K562 (cell line): Measurements from ENCODE around the gene NTM. TPM values are rescaled to one million over a fixed set of nuclear protein-coding genes. Genes with fewer than 3 reads are reported as not detected.

Source experiments
- ATAC-seq: fragments of 200-7000 bp; cut with Tn5 transposase; 3 replicates; pipeline ENCODE4 v1.9.1; 2020; ENCODE audit warnings: moderate library complexity
- BruUV-seq: library from RNA; stranded (reverse); fragments of 400-500 nt; replicated peaks from 2 replicates; lab custom pipeline; 2021; lab: Mats Ljungman, UMichigan
- CTCF ChIA-PET: fragments of 300-600 bp; formaldehyde crosslinking; extraction: SDS; loops from one replicate; lab custom pipeline; 2021; ENCODE audit warnings: low intra/inter-chr PET ratio; lab: Yijun Ruan, JAX
- POLR2A ChIA-PET: fragments of 300-600, 350-650 bp; sonication (Branson Sonifier 250); formaldehyde crosslinking; extraction: SDS; loops from one replicate; lab custom pipeline; 2021; ENCODE audit warnings: antibody characterized with exemption, inconsistent platforms; lab: Yijun Ruan, JAX
- DNase-seq, 4 experiments: peaks; one replicate each; pipeline versions ENCODE4 v3.0.0 to v3.0.0-alpha.2; 2011 to 2018; ENCODE audit warnings: low spot score in 3 of 4, mixed read lengths in 3 of 4; ENCODE audit errors: extremely low read depth in 1 of 4
- FAIRE-seq: peaks from 2 replicates; lab custom pipeline; 2011; peaks lifted over from hg19 to GRCh38; lab: Jason Lieb, UNC
- H2AFZ ChIP-seq: 2 replicates; pipeline ENCODE4 v1.6.0; 2011; ENCODE audit warnings: low read depth, low read length, control low read depth, inconsistent platforms
- H3K27ac ChIP-seq: fragments of 200-600 bp; 3 replicates; pipeline ENCODE4 v1.8.0; 2011; ENCODE audit warnings: low read depth, mild to moderate bottlenecking, control low read depth, inconsistent platforms, low read length, moderate library complexity, mixed read lengths; ENCODE audit errors: extremely low read depth
- H3K27me3 ChIP-seq, 2 experiments: fragments of 300-600 bp in 1 of 2; 2 replicates in 1 of 2; 3 replicates in 1 of 2; pipeline versions ENCODE4 v1.6.0 to v1.8.0; 2011; ENCODE audit warnings: inconsistent platforms in 2 of 2, low read length in 2 of 2, mild to moderate bottlenecking in 1 of 2, mixed read lengths in 1 of 2, moderate library complexity in 1 of 2; ENCODE audit not compliant: control insufficient read depth in 2 of 2, insufficient read depth in 2 of 2
- H3K36me3 ChIP-seq: fragments of 300-600 bp; 3 replicates; pipeline ENCODE4 v1.8.0; 2011; ENCODE audit warnings: mild to moderate bottlenecking, low read length, inconsistent platforms; ENCODE audit not compliant: control insufficient read depth, insufficient read depth
- H3K4me1 ChIP-seq, 2 experiments: fragments of 200-600 bp in 1 of 2; replicated peaks in 1 of 2; 2 replicates in 1 of 2; 3 replicates in 1 of 2; pipeline versions ENCODE4 v1.5.1 to v1.8.0; 2011; ENCODE audit warnings: inconsistent platforms in 2 of 2, low read length in 2 of 2, mild to moderate bottlenecking in 1 of 2, mixed read lengths in 1 of 2, moderate library complexity in 1 of 2; ENCODE audit not compliant: control insufficient read depth in 2 of 2, insufficient read depth in 2 of 2
- H3K4me2 ChIP-seq: 2 replicates; pipeline ENCODE4 v1.6.1; 2011; ENCODE audit warnings: low read length, control low read depth, inconsistent platforms, mixed read lengths; ENCODE audit not compliant: insufficient read depth
- H3K4me3 ChIP-seq: fragments of 200-600 bp; sonication (generic), shearing (Covaris generic); 2 replicates; pipeline ENCODE4 v1.5.1; 2016; ENCODE audit warnings: control low read depth, inconsistent platforms
- H3K79me2 ChIP-seq: fragments of 200-600 bp; 3 replicates; pipeline ENCODE4 v1.8.0; 2011; ENCODE audit warnings: low read length, inconsistent platforms; ENCODE audit not compliant: control insufficient read depth, insufficient read depth
- H3K9ac ChIP-seq, 2 experiments: 2 replicates each; pipeline versions ENCODE4 v1.6.0 to v1.6.1; 2011; ENCODE audit warnings: low read depth in 2 of 2, low read length in 2 of 2, control low read depth in 1 of 2, inconsistent platforms in 1 of 2, mild to moderate bottlenecking in 1 of 2, mixed read lengths in 1 of 2; ENCODE audit not compliant: insufficient read depth in 1 of 2
- H3K9me1 ChIP-seq: one replicate; pipeline ENCODE4 v1.6.0; 2011; ENCODE audit warnings: inconsistent platforms, mild to moderate bottlenecking, low read length, moderate library complexity; ENCODE audit not compliant: control insufficient read depth, insufficient read depth
- H3K9me3 ChIP-seq: replicated peaks from 2 replicates; pipeline ENCODE4 v1.5.1; 2011; ENCODE audit warnings: low read depth, low read length, inconsistent platforms; ENCODE audit not compliant: control insufficient read depth, insufficient read depth
- H4K20me1 ChIP-seq: replicated peaks from 2 replicates; pipeline ENCODE4 v1.6.1; 2011; ENCODE audit warnings: low read length, inconsistent platforms, mixed read lengths; ENCODE audit not compliant: control insufficient read depth, insufficient read depth
- CBX5 ChIP-seq: IDR thresholded peaks from 2 replicates; pipeline ENCODE4 v1.6.1; 2014; ENCODE audit warnings: low read depth, borderline replicate concordance
- CHD1 ChIP-seq: fragments of 200-600 bp; sonication (generic); IDR thresholded peaks from one replicate; pipeline ENCODE4 v1.6.1; 2012; ENCODE audit warnings: mild to moderate bottlenecking, moderate library complexity, low read length, inconsistent platforms
- HNRNPK ChIP-seq: fragments of 200-400 bp; formaldehyde crosslinking; IDR thresholded peaks from one replicate; pipeline ENCODE4 v1.6.1; 2018; ENCODE audit warnings: mild to moderate bottlenecking, low read depth, low read length; ENCODE audit not compliant: poor library complexity, severe bottlenecking
- ILK ChIP-seq: fragments of 450-650 bp; IDR thresholded peaks from 2 replicates; pipeline ENCODE4 v1.6.1; 2016; ENCODE audit warnings: missing genetic modification characterization, low read depth, mild to moderate bottlenecking, missing compliant biosample characterization, moderate library complexity, borderline replicate concordance
- KAT2B ChIP-seq: IDR thresholded peaks from one replicate; pipeline ENCODE4 v1.6.1; 2012; ENCODE audit warnings: low read depth, mild to moderate bottlenecking, control low read depth, inconsistent platforms, low read length, moderate library complexity
- MED1 ChIP-seq: sonication (generic); formaldehyde crosslinking; IDR thresholded peaks from 2 replicates; pipeline ENCODE4 v1.8.1; 2023; ENCODE audit warnings: missing genetic modification reagents, borderline replicate concordance
- ZNF165 ChIP-seq: fragments of 250-450 bp; sonication (Bioruptor Pico); IDR thresholded peaks from 2 replicates; pipeline ENCODE4 v1.4.0; 2020; ENCODE audit warnings: borderline replicate concordance
- ZNF584 ChIP-seq: fragments of 200-800 bp; sonication (Bioruptor generic); IDR thresholded peaks from 2 replicates; pipeline ENCODE4 v1.6.1; 2016; ENCODE audit warnings: low read depth, mild to moderate bottlenecking, missing genetic modification characterization, missing compliant biosample characterization
- ZNF699 ChIP-seq: fragments of 250-450 bp; sonication (Bioruptor Pico); IDR thresholded peaks from 2 replicates; pipeline ENCODE4 v1.8.0; 2021; ENCODE audit warnings: mild to moderate bottlenecking, moderate library complexity; ENCODE audit not compliant: insufficient replicate concordance
- WGBS: fragments of 100-300 bp; shearing (Covaris generic); methylation state at CpG from one replicate; pipeline ENCODE4 v1.1.6; 2016; ENCODE audit warnings: low coverage, mixed read lengths; ENCODE audit not compliant: insufficient coverage; ENCODE audit errors: missing lambda C conversion rate; 5-methylcytosine and 5-hydroxymethylcytosine counted together
- in situ Hi-C: fragments of 300-500 bp; cut with MboI; formaldehyde crosslinking; loops from 4 replicates; pipeline ENCODE4 v1.15.0; 2018; ENCODE audit warnings: inconsistent platforms, mixed read lengths
- intact Hi-C: fragments of 100-400 bp; cut with micrococcal nuclease; formaldehyde crosslinking; loops from 2 replicates; pipeline ENCODE4 v1.14.2; 2022
- polyA plus RNA-seq, 8 experiments: library from polyadenylated mRNA; depleted of rRNA in 4 of 8; stranded (reverse) in 5 of 8; unstranded in 3 of 8; fragments of >200 nt; fragmentation: Nextera tagmentation in 2 of 8; fragmentation: Illumina TruSeq in 1 of 8; extraction: Ambion mirVana in 2 of 8; extraction: Trizol in 1 of 8; gene quantifications; 2 replicates each; pipeline versions ENCODE4 v1.2.1 to v1.2.3, GENCODE V29; 2011 to 2014; ENCODE audit warnings: inconsistent platforms in 1 of 8, missing spikeins in 1 of 8
- total RNA-seq, 7 experiments: library from RNA; depleted of rRNA in 6 of 7; stranded (reverse); fragments of >200 nt in 6 of 7; fragmentation: Illumina TruSeq in 2 of 7; extraction: Trizol in 2 of 7; gene quantifications; 2 replicates each; pipeline versions ENCODE4 v1.2.1 to v1.2.3, GENCODE V29; 2011 to 2021; ENCODE audit warnings: low replicate concordance in 1 of 7
- TF ChIP-seq, protein P1 (sequence below): conservative IDR thresholded peaks from 2 replicates; pipeline ENCODE4 v1.6.1; 2011; ENCODE audit warnings: low read depth, mild to moderate bottlenecking, low read length; ENCODE audit not compliant: control insufficient read depth
- TF ChIP-seq, protein P2 (sequence below): sonication (generic); formaldehyde crosslinking; IDR thresholded peaks from 2 replicates; pipeline ENCODE4 v1.8.1; 2022; ENCODE audit warnings: missing genetic modification reagents
- TF ChIP-seq, protein P3 (sequence below): fragments of 250-450 bp; sonication (Bioruptor Pico); IDR thresholded peaks from 2 replicates; pipeline ENCODE4 v1.9.0; 2021; ENCODE audit warnings: mild to moderate bottlenecking
- TF ChIP-seq, protein P4 (sequence below): fragments of 450-650 bp; IDR thresholded peaks from 2 replicates; pipeline ENCODE4 v1.6.1; 2018; ENCODE audit not compliant: partially characterized antibody

Gene NTM
- total and polyA plus RNA-seq, 9 of the 15 experiments (the other 6 are each of a cell fraction or from before 2014, with no cell fraction given) = not detected

DNA sequence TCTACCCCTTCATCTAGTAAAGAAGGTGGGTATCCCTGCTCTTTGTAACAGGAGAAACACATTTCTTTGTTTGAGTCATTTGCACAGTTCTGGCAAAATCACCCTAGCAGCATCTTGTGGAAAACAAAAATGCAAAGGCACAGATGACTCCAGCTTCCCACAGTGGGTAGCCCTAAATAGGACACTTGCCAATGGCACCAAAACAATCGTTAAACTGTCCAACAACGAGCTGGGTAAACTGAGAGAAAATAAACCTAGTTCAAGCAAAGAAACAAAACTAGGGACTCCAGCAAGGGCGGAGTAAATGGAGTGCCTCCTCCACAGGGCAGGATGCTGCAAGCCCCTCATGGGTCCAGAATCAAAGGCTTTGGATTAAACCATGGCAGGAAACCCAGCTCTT, 239.5 kb downstream of the NTM start:
- TF ChIP-seq MED1 (CRISPR knock-in tag) (no peak), ILK (tag) (no peak), CBX5 (no peak), KAT2B (no peak), ZNF584 (CRISPR knock-in tag) (no peak), HNRNPK (no peak), ZNF699 (CRISPR knock-in tag) (no peak), CHD1 (no peak), ZNF165 (CRISPR knock-in tag) (no peak)
- TF ChIP-seq, protein P1, sequence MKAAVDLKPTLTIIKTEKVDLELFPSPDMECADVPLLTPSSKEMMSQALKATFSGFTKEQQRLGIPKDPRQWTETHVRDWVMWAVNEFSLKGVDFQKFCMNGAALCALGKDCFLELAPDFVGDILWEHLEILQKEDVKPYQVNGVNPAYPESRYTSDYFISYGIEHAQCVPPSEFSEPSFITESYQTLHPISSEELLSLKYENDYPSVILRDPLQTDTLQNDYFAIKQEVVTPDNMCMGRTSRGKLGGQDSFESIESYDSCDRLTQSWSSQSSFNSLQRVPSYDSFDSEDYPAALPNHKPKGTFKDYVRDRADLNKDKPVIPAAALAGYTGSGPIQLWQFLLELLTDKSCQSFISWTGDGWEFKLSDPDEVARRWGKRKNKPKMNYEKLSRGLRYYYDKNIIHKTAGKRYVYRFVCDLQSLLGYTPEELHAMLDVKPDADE = no peak
- TF ChIP-seq, protein P2, sequence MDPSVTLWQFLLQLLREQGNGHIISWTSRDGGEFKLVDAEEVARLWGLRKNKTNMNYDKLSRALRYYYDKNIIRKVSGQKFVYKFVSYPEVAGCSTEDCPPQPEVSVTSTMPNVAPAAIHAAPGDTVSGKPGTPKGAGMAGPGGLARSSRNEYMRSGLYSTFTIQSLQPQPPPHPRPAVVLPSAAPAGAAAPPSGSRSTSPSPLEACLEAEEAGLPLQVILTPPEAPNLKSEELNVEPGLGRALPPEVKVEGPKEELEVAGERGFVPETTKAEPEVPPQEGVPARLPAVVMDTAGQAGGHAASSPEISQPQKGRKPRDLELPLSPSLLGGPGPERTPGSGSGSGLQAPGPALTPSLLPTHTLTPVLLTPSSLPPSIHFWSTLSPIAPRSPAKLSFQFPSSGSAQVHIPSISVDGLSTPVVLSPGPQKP (CRISPR knock-in tag) = no peak
- TF ChIP-seq, protein P3, sequence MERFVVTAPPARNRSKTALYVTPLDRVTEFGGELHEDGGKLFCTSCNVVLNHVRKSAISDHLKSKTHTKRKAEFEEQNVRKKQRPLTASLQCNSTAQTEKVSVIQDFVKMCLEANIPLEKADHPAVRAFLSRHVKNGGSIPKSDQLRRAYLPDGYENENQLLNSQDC (CRISPR knock-in tag) = no peak
- TF ChIP-seq, protein P4, sequence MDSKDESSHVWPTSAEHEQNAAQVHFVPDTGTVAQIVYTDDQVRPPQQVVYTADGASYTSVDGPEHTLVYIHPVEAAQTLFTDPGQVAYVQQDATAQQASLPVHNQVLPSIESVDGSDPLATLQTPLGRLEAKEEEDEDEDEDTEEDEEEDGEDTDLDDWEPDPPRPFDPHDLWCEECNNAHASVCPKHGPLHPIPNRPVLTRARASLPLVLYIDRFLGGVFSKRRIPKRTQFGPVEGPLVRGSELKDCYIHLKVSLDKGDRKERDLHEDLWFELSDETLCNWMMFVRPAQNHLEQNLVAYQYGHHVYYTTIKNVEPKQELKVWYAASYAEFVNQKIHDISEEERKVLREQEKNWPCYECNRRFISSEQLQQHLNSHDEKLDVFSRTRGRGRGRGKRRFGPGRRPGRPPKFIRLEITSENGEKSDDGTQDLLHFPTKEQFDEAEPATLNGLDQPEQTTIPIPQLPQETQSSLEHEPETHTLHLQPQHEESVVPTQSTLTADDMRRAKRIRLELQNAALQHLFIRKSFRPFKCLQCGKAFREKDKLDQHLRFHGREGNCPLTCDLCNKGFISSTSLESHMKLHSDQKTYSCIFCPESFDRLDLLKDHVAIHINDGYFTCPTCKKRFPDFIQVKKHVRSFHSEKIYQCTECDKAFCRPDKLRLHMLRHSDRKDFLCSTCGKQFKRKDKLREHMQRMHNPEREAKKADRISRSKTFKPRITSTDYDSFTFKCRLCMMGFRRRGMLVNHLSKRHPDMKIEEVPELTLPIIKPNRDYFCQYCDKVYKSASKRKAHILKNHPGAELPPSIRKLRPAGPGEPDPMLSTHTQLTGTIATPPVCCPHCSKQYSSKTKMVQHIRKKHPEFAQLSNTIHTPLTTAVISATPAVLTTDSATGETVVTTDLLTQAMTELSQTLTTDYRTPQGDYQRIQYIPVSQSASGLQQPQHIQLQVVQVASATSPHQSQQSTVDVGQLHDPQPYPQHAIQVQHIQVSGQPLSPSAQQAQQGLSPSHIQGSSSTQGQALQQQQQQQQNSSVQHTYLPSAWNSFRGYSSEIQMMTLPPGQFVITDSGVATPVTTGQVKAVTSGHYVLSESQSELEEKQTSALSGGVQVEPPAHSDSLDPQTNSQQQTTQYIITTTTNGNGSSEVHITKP = no peak
- H3K4me3 ChIP-seq = no peak overlapping the region
- no peaks in the 10 kb centered on the region for H3K9me3 ChIP-seq
- DNase-seq = no peak
- no peak overlapping the region for H2AFZ ChIP-seq
- WGBS = 0% methylated on average over 3 of the region's 3 CpGs
- intact Hi-C loops = no loop called here
- H3K27me3 ChIP-seq = peaks cover 0 to 11% of the 10 kb centered on the region in 2 experiments; a peak in 1 of 5 replicates
- no peak overlapping the region for H3K9ac ChIP-seq
- BruUV-seq = no TSS peak
- H3K4me1 ChIP-seq = no peaks in the 10 kb centered on the region
- in situ Hi-C loops = no loop called here
- POLR2A ChIA-PET = no interaction called here
- no peak for ATAC-seq
- H3K9me1 ChIP-seq = no peaks in the 10 kb centered on the region
- no peaks in the 10 kb centered on the region for H3K36me3 ChIP-seq
- no peaks in the 10 kb centered on the region for H3K79me2 ChIP-seq
- no peak for FAIRE-seq
- no peak overlapping the region for H3K4me2 ChIP-seq
- H3K27ac ChIP-seq = no peak overlapping the region
- no peaks in the 10 kb centered on the region for H4K20me1 ChIP-seq
- CTCF ChIA-PET = no interaction called here
